Mesenchymal stem cell (in vitro differentiated cells and primary cell): Measurements from ENCODE around the gene CAPN15.

Experiments
- DNase-seq: peaks from one replicate; pipeline ENCODE4 v3.0.0-alpha.2; 2013
- H2AFZ ChIP-seq: one replicate; pipeline ENCODE4 v1.6.1; 2013; ENCODE audit warnings: low read depth, mild to moderate bottlenecking, control low read depth, inconsistent platforms, low read length, moderate library complexity
- H2AK5ac ChIP-seq: 2 replicates; pipeline ENCODE4 v1.6.1; 2013; ENCODE audit warnings: low read length, moderate library complexity, mild to moderate bottlenecking, inconsistent platforms; ENCODE audit not compliant: severe bottlenecking
- H2BK120ac ChIP-seq: one replicate; pipeline ENCODE4 v1.6.1; 2013; ENCODE audit warnings: low read depth, mild to moderate bottlenecking, inconsistent platforms, low read length, moderate library complexity
- H2BK12ac ChIP-seq, 2 experiments: one replicate each; pipeline ENCODE4 v1.6.1; 2013; ENCODE audit warnings: inconsistent platforms in 2 of 2, low read length in 2 of 2, mild to moderate bottlenecking in 2 of 2, moderate library complexity in 2 of 2, control low read depth in 1 of 2
- H2BK15ac ChIP-seq: one replicate; pipeline ENCODE4 v1.6.1; 2013; ENCODE audit warnings: mild to moderate bottlenecking, low read depth, inconsistent platforms; ENCODE audit not compliant: poor library complexity, severe bottlenecking
- H2BK5ac ChIP-seq: 2 replicates; pipeline ENCODE4 v1.6.1; 2013; ENCODE audit warnings: low read depth, mild to moderate bottlenecking, low read length, control low read depth, inconsistent platforms; ENCODE audit not compliant: poor library complexity, severe bottlenecking
- H3K14ac ChIP-seq, 2 experiments: one replicate each; pipeline ENCODE4 v1.6.1; 2013; ENCODE audit warnings: inconsistent platforms in 2 of 2, low read length in 2 of 2, control low read depth in 1 of 2, mild to moderate bottlenecking in 1 of 2, moderate library complexity in 1 of 2
- H3K18ac ChIP-seq, 2 experiments: one replicate each; pipeline ENCODE4 v1.6.1; 2013; ENCODE audit warnings: inconsistent platforms in 2 of 2, low read length in 2 of 2, control low read depth in 1 of 2, low read depth in 1 of 2, mild to moderate bottlenecking in 1 of 2
- H3K23ac ChIP-seq, 2 experiments: one replicate each; pipeline ENCODE4 v1.6.1; 2013; ENCODE audit warnings: inconsistent platforms in 2 of 2, low read length in 2 of 2, mild to moderate bottlenecking in 2 of 2, moderate library complexity in 2 of 2, control low read depth in 1 of 2
- H3K27ac ChIP-seq: 2 replicates; pipeline ENCODE4 v1.5.1; 2013; ENCODE audit warnings: mild to moderate bottlenecking, moderate library complexity, low read length, control low read depth, inconsistent platforms; ENCODE audit not compliant: poor library complexity, severe bottlenecking
- H3K27me3 ChIP-seq, 2 experiments: 2 replicates each; pipeline versions ENCODE4 v1.6.1 to v1.7.0; 2013; ENCODE audit warnings: low read length in 2 of 2, mild to moderate bottlenecking in 2 of 2, moderate library complexity in 2 of 2, control low read depth in 1 of 2, inconsistent platforms in 1 of 2; ENCODE audit not compliant: control insufficient read depth in 1 of 2, insufficient read depth in 1 of 2
- H3K36me3 ChIP-seq, 2 experiments: 2 replicates each; pipeline versions ENCODE4 v1.6.1 to v1.7.0; 2013; ENCODE audit warnings: low read length in 2 of 2, control low read depth in 1 of 2, inconsistent platforms in 1 of 2, low read depth in 1 of 2, mild to moderate bottlenecking in 1 of 2; ENCODE audit not compliant: insufficient read depth in 2 of 2, control insufficient read depth in 1 of 2
- H3K4ac ChIP-seq, 2 experiments: one replicate each; pipeline ENCODE4 v1.6.1; 2013; ENCODE audit warnings: inconsistent platforms in 2 of 2, low read length in 2 of 2, mild to moderate bottlenecking in 2 of 2, moderate library complexity in 2 of 2, control low read depth in 1 of 2, low read depth in 1 of 2
- H3K4me1 ChIP-seq: 2 replicates; pipeline ENCODE4 v1.6.1; 2013; ENCODE audit warnings: low read depth, low read length, control low read depth; ENCODE audit not compliant: control insufficient read depth, insufficient read depth
- H3K4me2 ChIP-seq: 2 replicates; pipeline ENCODE4 v1.6.1; 2013; ENCODE audit warnings: low read length, mild to moderate bottlenecking, inconsistent platforms; ENCODE audit not compliant: poor library complexity, severe bottlenecking
- H3K4me3 ChIP-seq, 2 experiments: 2 replicates each; pipeline versions ENCODE4 v1.5.1 to v1.7.0; 2013; ENCODE audit warnings: low read length in 2 of 2, mild to moderate bottlenecking in 2 of 2, control low read depth in 1 of 2, low read depth in 1 of 2; ENCODE audit not compliant: insufficient read depth in 1 of 2
- H3K79me1 ChIP-seq: replicated peaks from 2 replicates; pipeline ENCODE4 v1.6.1; 2013; ENCODE audit warnings: mild to moderate bottlenecking, control low read depth, low read length, inconsistent platforms; ENCODE audit not compliant: poor library complexity, severe bottlenecking
- H3K9ac ChIP-seq: 2 replicates; pipeline ENCODE4 v1.7.0; 2013; ENCODE audit warnings: mild to moderate bottlenecking, low read length, moderate library complexity
- H3K9me3 ChIP-seq: 2 replicates; pipeline ENCODE4 v1.7.0; 2013; ENCODE audit warnings: mild to moderate bottlenecking, low read length; ENCODE audit not compliant: control insufficient read depth
- H4K8ac ChIP-seq: one replicate; pipeline ENCODE4 v1.6.1; 2013; ENCODE audit warnings: inconsistent platforms, mild to moderate bottlenecking, low read length, moderate library complexity
- H4K91ac ChIP-seq: one replicate; pipeline ENCODE4 v1.6.1; 2013; ENCODE audit warnings: mild to moderate bottlenecking, low read length, inconsistent platforms
- WGBS: methylation state at CpG from one replicate; pipeline ENCODE4 v1.1.7; 2013; ENCODE audit warnings: mixed read lengths; 5-methylcytosine and 5-hydroxymethylcytosine counted together

CAPN15 gene

DNA sequence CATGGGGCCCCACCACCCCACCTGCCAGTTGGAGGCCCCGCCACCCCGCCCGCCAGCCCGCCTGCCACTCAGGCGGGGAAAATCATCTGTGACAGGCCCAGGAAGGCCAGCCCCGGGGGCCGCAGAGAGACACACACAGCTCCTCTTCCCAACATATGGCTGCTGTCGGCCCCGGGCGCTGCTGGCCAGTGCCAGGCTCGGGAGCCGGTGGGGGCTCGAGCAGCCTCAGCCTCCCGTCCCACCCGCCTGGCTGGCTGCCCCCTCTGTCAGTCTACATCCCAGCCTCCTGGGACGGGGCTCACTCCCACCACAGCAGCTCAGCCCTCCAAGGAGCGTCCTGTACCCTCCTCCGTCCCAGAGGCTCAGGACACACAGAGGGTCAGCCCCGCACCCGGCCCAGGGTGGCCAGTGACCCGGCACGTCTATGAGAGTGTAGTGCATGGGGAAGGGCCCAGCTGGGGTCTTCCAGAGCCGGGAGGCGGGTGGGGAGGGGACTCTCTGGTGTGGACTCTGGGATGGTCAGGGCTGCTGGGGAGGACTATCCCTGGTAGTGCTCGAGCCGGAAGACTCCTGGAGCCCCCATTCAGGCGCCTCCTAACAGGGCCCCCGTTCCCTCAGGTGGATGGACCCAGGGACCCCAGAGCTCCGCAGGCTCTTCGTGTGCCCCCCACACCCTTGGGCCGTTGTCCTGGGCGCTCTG, 29.1 kb downstream of the CAPN15 start:
- Histone ChIP-seq H4K8ac (no peak overlapping the region), H3K9me3 (no peaks in the 10 kb centered on the region), H2AK5ac (no peak overlapping the region), H3K23ac (no peak overlapping the region), H3K4me1 (peaks cover 35% of the 10 kb centered on the region), H3K18ac (no peak overlapping the region), H3K4me3 (no peak overlapping the region), H3K36me3 (peaks cover 13 to 41% of the 10 kb centered on the region in 2 experiments), H2BK120ac (no peak overlapping the region), H2BK15ac (no peak overlapping the region), H2AFZ (no peak overlapping the region), H3K79me1 (peaks cover 5% of the 10 kb centered on the region), H3K14ac (no peak overlapping the region), H3K27me3 (peaks cover 30 to 32% of the 10 kb centered on the region in 2 experiments), H3K4me2 (no peak overlapping the region), H3K27ac (no peak overlapping the region), H3K4ac (no peak overlapping the region), H2BK5ac (no peak overlapping the region), H2BK12ac (no peak overlapping the region), H4K91ac (no peak overlapping the region), H3K9ac (no peak overlapping the region)
- no peak for DNase-seq
- 91% methylated on average over 25 of the region's 32 CpGs for WGBS

- Histone ChIP-seq H3K79me1 (no peaks in the 10 kb centered on the region), H2BK15ac (no peak overlapping the region), H3K4ac (no peak overlapping the region), H3K4me2 (no peak overlapping the region), H3K9me3 (no peaks in the 10 kb centered on the region), H2BK5ac (no peak overlapping the region), H3K4me1 (peaks cover 39% of the 10 kb centered on the region), H2BK12ac (no peak overlapping the region), H3K14ac (no peak overlapping the region), H4K8ac (no peak overlapping the region), H4K91ac (no peak overlapping the region), H2AK5ac (no peak overlapping the region), H3K36me3 (peaks cover 4 to 30% of the 10 kb centered on the region in 2 experiments), H2BK120ac (no peak overlapping the region), H3K23ac (no peak overlapping the region), H3K4me3 (no peak overlapping the region), H3K18ac (no peak overlapping the region), H2AFZ (no peak overlapping the region), H3K9ac (no peak overlapping the region), H3K27me3 (peaks cover 38 to 41% of the 10 kb centered on the region in 2 experiments), H3K27ac (no peak overlapping the region)
- 92% methylated on average over 23 of the region's 23 CpGs for WGBS
- DNase-seq, result no peak
Observed at GRCh38 chr16:557463-558297, 30.2 kb downstream of the CAPN15 start.

GRCh38 chr16:558298-559020, 30.9 kb downstream of the CAPN15 start:
- Histone ChIP-seq H3K79me1 (no peaks in the 10 kb centered on the region), H3K4me3 (no peak overlapping the region), H3K36me3 (peaks cover 4 to 23% of the 10 kb centered on the region in 2 experiments), H2BK15ac (no peak overlapping the region), H3K9ac (no peak overlapping the region), H2AK5ac (no peak overlapping the region), H3K27ac (no peak overlapping the region), H3K9me3 (no peaks in the 10 kb centered on the region), H4K8ac (no peak overlapping the region), H3K27me3 (peaks cover 38 to 46% of the 10 kb centered on the region in 2 experiments), H3K4ac (no peak overlapping the region), H2BK5ac (no peak overlapping the region), H4K91ac (no peak overlapping the region), H2AFZ (no peak overlapping the region), H3K14ac (no peak overlapping the region), H2BK120ac (no peak overlapping the region), H3K23ac (no peak overlapping the region), H3K4me1 (peaks cover 39% of the 10 kb centered on the region), H2BK12ac (no peak overlapping the region), H3K4me2 (no peak overlapping the region), H3K18ac (no peak overlapping the region)
- 82% methylated on average over 22 of the region's 22 CpGs for WGBS
- DNase-seq, result no peak

- DNase-seq, result no peak
- Histone ChIP-seq H2AK5ac (no peak overlapping the region), H3K4ac (no peak overlapping the region), H3K27ac (no peak overlapping the region), H3K79me1 (no peaks in the 10 kb centered on the region), H3K9ac (no peak overlapping the region), H3K14ac (no peak overlapping the region), H2BK5ac (no peak overlapping the region), H3K4me1 (peaks cover 38% of the 10 kb centered on the region), H3K9me3 (no peaks in the 10 kb centered on the region), H3K36me3 (peaks cover 3 to 18% of the 10 kb centered on the region in 2 experiments), H2AFZ (no peak overlapping the region), H3K4me3 (no peak overlapping the region), H3K23ac (no peak overlapping the region), H2BK15ac (no peak overlapping the region), H4K8ac (no peak overlapping the region), H3K4me2 (no peak overlapping the region), H2BK12ac (no peak overlapping the region), H3K27me3 (peaks cover 38 to 46% of the 10 kb centered on the region in 2 experiments), H4K91ac (no peak overlapping the region), H2BK120ac (no peak overlapping the region), H3K18ac (no peak overlapping the region)
- 84% methylated on average over 15 of the region's 15 CpGs for WGBS
Observed at GRCh38 chr16:559021-559380, 31.5 kb downstream of the CAPN15 start.
